ENCODE measurements around the gene MRNIP. TPM values are rescaled to one million over a fixed set of nuclear protein-coding genes. Genes with fewer than 3 reads are reported as not detected.
A peak's percentile ranks its signal among the peaks of the same experiment; 100 is the strongest.

MRNIP gene
- total and polyA plus RNA-seq, 2 of the 8 experiments (the other 6 are each of a cell fraction or from before 2014, with no cell fraction given): 29.6 TPM

DNA sequence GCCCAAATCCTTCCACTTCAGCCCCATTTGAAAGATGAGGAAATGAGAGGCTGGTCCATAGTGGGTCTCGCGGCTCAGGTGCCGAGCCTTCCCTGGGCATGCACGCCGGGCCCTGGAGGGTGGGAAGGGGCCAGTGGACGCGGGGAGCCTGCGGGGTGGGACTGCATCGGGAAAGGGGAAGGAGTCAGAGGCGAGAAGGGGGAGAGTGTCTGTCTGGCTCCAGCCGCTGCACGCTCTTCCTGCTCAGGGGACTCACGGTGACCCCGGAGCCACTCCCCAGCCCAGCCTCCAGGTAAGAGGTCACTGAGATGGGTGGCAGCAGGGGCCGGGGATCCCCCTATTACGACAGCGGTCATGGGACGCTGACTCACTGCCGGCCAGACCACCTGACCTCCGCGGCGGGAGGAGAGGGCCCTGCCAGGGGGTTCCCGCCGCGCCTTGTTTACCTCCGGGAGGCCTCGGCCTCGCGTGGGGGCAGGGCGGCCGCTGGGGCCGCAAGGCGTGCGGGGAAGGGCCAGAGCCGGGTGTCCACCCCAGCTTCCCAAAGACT is 39.8 kb downstream of the MRNIP start (continued):
- TF ChIP-seq HDAC2 (IDR thresholded peaks at IDR 0.05; ENCODE audit: borderline replicate concordance in 1 of 2, low read depth in 2 of 2, low read length in 2 of 2) (no peak), TAF1 (IDR thresholded peaks at IDR 0.05; ENCODE audit: low read depth, low read length) (peak; percentile 37; the same call in 1 of the 2 replicates), NANOG (IDR thresholded peaks at IDR 0.05; ENCODE audit: insufficient read depth, low read depth, low read length, poor library complexity, severe bottlenecking) (no peak), SIRT6 (IDR thresholded peaks at IDR 0.05; ENCODE audit: low read length) (no peak), RXRA (IDR thresholded peaks at IDR 0.05; ENCODE audit: insufficient read depth, low read depth, low read length) (0 out of 2 replicates have a peak, but pooled peaks have one; percentile 27), SAP30 (IDR thresholded peaks at IDR 0.05; ENCODE audit: insufficient read depth, insufficient replicate concordance, low read length) (no peak), TEAD4 (IDR thresholded peaks at IDR 0.05; ENCODE audit: low read depth, low read length) (no peak), EGR1 (IDR thresholded peaks at IDR 0.05; ENCODE audit: borderline replicate concordance, low read depth, low read length) (peak; percentile 58; the same call in 1 of the 2 replicates), FOSL1 (IDR thresholded peaks at IDR 0.05; ENCODE audit: insufficient read depth, low read depth, low read length) (no peak), TCF12 (IDR thresholded peaks at IDR 0.05; ENCODE audit: low read depth, low read length) (no peak), SUZ12 (IDR thresholded peaks at IDR 0.05; ENCODE audit: low read length) (peak; percentile 35; the same call in 1 of the 2 replicates), SP1 (IDR thresholded peaks at IDR 0.05; ENCODE audit: low read depth, low read length) (0 out of 2 replicates have a peak, but pooled peaks have one; percentile 9), RBBP5 (IDR thresholded peaks at IDR 0.05; ENCODE audit: borderline replicate concordance, low read depth, low read length) (0 out of 2 replicates have a peak, but pooled peaks have one; percentile 44), KDM1A (IDR thresholded peaks at IDR 0.05; ENCODE audit: borderline replicate concordance, low read length) (peak; percentile 75; the same call in 1 of the 2 replicates), MAFK (IDR thresholded peaks at IDR 0.05; ENCODE audit: low read depth, low read length) (peak; percentile 55; the same call in 1 of the 2 replicates), GTF2F1 (IDR thresholded peaks at IDR 0.05; ENCODE audit: borderline replicate concordance, low read depth, low read length) (no peak), ZNF274 (IDR thresholded peaks at IDR 0.05; ENCODE audit: borderline replicate concordance, extremely low read depth, low read length) (no peak), TAF7 (optimal IDR thresholded peaks at IDR 0.05; ENCODE audit: borderline replicate concordance, low read depth, low read length) (no peak), TBP (IDR thresholded peaks at IDR 0.05; ENCODE audit: low read depth, low read length) (peak; percentile 30; the same call in 1 of the 2 replicates)
- TF ChIP-seq, protein P1, sequence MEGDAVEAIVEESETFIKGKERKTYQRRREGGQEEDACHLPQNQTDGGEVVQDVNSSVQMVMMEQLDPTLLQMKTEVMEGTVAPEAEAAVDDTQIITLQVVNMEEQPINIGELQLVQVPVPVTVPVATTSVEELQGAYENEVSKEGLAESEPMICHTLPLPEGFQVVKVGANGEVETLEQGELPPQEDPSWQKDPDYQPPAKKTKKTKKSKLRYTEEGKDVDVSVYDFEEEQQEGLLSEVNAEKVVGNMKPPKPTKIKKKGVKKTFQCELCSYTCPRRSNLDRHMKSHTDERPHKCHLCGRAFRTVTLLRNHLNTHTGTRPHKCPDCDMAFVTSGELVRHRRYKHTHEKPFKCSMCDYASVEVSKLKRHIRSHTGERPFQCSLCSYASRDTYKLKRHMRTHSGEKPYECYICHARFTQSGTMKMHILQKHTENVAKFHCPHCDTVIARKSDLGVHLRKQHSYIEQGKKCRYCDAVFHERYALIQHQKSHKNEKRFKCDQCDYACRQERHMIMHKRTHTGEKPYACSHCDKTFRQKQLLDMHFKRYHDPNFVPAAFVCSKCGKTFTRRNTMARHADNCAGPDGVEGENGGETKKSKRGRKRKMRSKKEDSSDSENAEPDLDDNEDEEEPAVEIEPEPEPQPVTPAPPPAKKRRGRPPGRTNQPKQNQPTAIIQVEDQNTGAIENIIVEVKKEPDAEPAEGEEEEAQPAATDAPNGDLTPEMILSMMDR (IDR thresholded peaks at IDR 0.05; ENCODE audit: control extremely low read depth in 1 of 3, insufficient read depth in 1 of 3, low read depth in 1 of 3, low read length in 3 of 3): no peak
- TF ChIP-seq, protein P2, sequence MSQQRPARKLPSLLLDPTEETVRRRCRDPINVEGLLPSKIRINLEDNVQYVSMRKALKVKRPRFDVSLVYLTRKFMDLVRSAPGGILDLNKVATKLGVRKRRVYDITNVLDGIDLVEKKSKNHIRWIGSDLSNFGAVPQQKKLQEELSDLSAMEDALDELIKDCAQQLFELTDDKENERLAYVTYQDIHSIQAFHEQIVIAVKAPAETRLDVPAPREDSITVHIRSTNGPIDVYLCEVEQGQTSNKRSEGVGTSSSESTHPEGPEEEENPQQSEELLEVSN (IDR thresholded peaks at IDR 0.05): no peak; the same call in 1 of the 2 replicates

Data from H1 (cell line).